ENCODE measurements around the gene PRKCH.

DNA sequence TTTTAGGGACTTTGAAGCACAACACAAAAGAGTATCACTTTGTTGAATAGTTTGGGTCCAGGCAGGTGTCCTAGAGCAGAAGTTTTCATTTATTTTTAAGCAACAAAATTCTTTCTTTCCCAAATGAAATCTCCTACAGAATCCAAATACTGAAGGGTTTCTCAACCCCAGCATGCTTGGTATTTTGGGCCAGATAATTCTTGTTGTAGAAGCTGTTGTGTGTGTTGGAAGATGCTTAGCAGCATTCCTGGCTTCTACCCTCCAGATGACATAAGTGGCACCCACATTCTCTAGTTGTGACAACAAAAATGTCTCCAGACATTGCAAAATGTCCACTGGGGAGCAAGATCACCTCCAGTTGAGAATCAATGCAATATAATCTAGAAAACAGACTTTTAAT, 97.8 kb downstream of the PRKCH start:
- TF ChIP-seq POLR2AphosphoS5 (IDR thresholded peaks at IDR 0.05; ENCODE audit: low read depth) (no peak), GABPA (IDR thresholded peaks at IDR 0.05; ENCODE audit: low read depth) (no peak), SPI1 (IDR thresholded peaks at IDR 0.05; ENCODE audit: borderline replicate concordance, low read depth) (no peak)
- TF ChIP-seq, protein P1, sequence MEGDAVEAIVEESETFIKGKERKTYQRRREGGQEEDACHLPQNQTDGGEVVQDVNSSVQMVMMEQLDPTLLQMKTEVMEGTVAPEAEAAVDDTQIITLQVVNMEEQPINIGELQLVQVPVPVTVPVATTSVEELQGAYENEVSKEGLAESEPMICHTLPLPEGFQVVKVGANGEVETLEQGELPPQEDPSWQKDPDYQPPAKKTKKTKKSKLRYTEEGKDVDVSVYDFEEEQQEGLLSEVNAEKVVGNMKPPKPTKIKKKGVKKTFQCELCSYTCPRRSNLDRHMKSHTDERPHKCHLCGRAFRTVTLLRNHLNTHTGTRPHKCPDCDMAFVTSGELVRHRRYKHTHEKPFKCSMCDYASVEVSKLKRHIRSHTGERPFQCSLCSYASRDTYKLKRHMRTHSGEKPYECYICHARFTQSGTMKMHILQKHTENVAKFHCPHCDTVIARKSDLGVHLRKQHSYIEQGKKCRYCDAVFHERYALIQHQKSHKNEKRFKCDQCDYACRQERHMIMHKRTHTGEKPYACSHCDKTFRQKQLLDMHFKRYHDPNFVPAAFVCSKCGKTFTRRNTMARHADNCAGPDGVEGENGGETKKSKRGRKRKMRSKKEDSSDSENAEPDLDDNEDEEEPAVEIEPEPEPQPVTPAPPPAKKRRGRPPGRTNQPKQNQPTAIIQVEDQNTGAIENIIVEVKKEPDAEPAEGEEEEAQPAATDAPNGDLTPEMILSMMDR (IDR thresholded peaks at IDR 0.05; ENCODE audit: insufficient read depth, low read length) = no peak
- TF ChIP-seq, protein P2, sequence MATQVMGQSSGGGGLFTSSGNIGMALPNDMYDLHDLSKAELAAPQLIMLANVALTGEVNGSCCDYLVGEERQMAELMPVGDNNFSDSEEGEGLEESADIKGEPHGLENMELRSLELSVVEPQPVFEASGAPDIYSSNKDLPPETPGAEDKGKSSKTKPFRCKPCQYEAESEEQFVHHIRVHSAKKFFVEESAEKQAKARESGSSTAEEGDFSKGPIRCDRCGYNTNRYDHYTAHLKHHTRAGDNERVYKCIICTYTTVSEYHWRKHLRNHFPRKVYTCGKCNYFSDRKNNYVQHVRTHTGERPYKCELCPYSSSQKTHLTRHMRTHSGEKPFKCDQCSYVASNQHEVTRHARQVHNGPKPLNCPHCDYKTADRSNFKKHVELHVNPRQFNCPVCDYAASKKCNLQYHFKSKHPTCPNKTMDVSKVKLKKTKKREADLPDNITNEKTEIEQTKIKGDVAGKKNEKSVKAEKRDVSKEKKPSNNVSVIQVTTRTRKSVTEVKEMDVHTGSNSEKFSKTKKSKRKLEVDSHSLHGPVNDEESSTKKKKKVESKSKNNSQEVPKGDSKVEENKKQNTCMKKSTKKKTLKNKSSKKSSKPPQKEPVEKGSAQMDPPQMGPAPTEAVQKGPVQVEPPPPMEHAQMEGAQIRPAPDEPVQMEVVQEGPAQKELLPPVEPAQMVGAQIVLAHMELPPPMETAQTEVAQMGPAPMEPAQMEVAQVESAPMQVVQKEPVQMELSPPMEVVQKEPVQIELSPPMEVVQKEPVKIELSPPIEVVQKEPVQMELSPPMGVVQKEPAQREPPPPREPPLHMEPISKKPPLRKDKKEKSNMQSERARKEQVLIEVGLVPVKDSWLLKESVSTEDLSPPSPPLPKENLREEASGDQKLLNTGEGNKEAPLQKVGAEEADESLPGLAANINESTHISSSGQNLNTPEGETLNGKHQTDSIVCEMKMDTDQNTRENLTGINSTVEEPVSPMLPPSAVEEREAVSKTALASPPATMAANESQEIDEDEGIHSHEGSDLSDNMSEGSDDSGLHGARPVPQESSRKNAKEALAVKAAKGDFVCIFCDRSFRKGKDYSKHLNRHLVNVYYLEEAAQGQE (IDR thresholded peaks at IDR 0.05; ENCODE audit: insufficient replicate concordance, low read depth) = no peak
